OCI-LY1 (cell line): ENCODE data around the gene PRKAG3.

Experiments
- H2AFZ ChIP-seq: fragments of 200-600 bp; sonication (generic), shearing (Covaris generic); 2 replicates; pipeline ENCODE4 v1.6.0; 2014; ENCODE audit warnings: antibody characterized with exemption, mild to moderate bottlenecking, low read length
- H3F3A ChIP-seq: fragments of 200-600 bp; sonication (generic), shearing (Covaris generic); 2 replicates; pipeline ENCODE4 v1.6.0; 2014; ENCODE audit warnings: mild to moderate bottlenecking, antibody characterized with exemption, low read length, moderate library complexity; ENCODE audit not compliant: insufficient read depth
- H3K27ac ChIP-seq: fragments of 200-600 bp; sonication (generic); 2 replicates; pipeline ENCODE4 v1.5.1; 2014; ENCODE audit warnings: low read length, mixed run types, mild to moderate bottlenecking, low read depth; ENCODE audit not compliant: poor library complexity, severe bottlenecking
- H3K27me3 ChIP-seq: fragments of 200-600 bp; sonication (generic); 2 replicates; pipeline ENCODE4 v1.6.0; 2014; ENCODE audit warnings: antibody characterized with exemption, mild to moderate bottlenecking, low read length, moderate library complexity; ENCODE audit not compliant: insufficient read depth
- H3K36me3 ChIP-seq: fragments of 200-600 bp; sonication (generic); 2 replicates; pipeline ENCODE4 v1.6.1; 2014; ENCODE audit warnings: mild to moderate bottlenecking, antibody characterized with exemption, low read length, moderate library complexity, mixed read lengths; ENCODE audit not compliant: insufficient read depth
- H3K4me1 ChIP-seq: fragments of 200-600 bp; sonication (generic); 2 replicates; pipeline ENCODE4 v1.5.1; 2014; ENCODE audit warnings: mild to moderate bottlenecking, low read length, moderate library complexity; ENCODE audit not compliant: insufficient read depth, severe bottlenecking
- H3K4me2 ChIP-seq: fragments of 200-600 bp; sonication (generic), shearing (Covaris generic); 2 replicates; pipeline ENCODE4 v1.6.1; 2014; ENCODE audit warnings: low read length
- H3K4me3 ChIP-seq: fragments of 200-600 bp; sonication (generic); 2 replicates; pipeline ENCODE4 v1.5.1; 2014; ENCODE audit warnings: low read length, low read depth, mild to moderate bottlenecking, mixed read lengths; ENCODE audit not compliant: poor library complexity, severe bottlenecking
- H3K79me2 ChIP-seq: fragments of 200-600 bp; shearing (Covaris generic); 2 replicates; pipeline ENCODE4 v1.6.1; 2016; ENCODE audit warnings: mixed run types, low read length, mixed read lengths; ENCODE audit not compliant: insufficient read depth
- H3K9ac ChIP-seq: fragments of 200-600 bp; sonication (generic), shearing (Covaris generic); 2 replicates; pipeline ENCODE4 v1.6.1; 2014; ENCODE audit warnings: mild to moderate bottlenecking, low read length, mixed read lengths
- H3K9me2 ChIP-seq: fragments of 200-600 bp; sonication (generic), shearing (Covaris generic); 2 replicates; pipeline ENCODE4 v1.6.1; 2014; ENCODE audit warnings: low read depth, mild to moderate bottlenecking, low read length, mixed read lengths
- H3K9me3 ChIP-seq: fragments of 200-600 bp; shearing (Covaris generic); 2 replicates; pipeline ENCODE4 v1.6.1; 2014; ENCODE audit warnings: low read length, mixed read lengths
- H4K20me1 ChIP-seq: fragments of 200-600 bp; sonication (generic), shearing (Covaris generic); 2 replicates; pipeline ENCODE4 v1.6.0; 2016; ENCODE audit warnings: mild to moderate bottlenecking, low read length; ENCODE audit not compliant: insufficient read depth
- EZH2 ChIP-seq: fragments of 200-600 bp; sonication (generic), shearing (Covaris generic); IDR thresholded peaks from 2 replicates; pipeline ENCODE4 v1.8.0; 2017; ENCODE audit warnings: borderline replicate concordance, mixed run types, mild to moderate bottlenecking, antibody characterized with exemption, low read length, moderate library complexity, mixed read lengths
- TF ChIP-seq, protein P1 (sequence below): fragments of 200-600 bp; sonication (generic), shearing (Covaris generic); IDR thresholded peaks from 2 replicates; pipeline ENCODE4 v1.5.1; 2017; ENCODE audit warnings: mild to moderate bottlenecking, antibody characterized with exemption, low read length, moderate library complexity, mixed read lengths

Gene PRKAG3

DNA sequence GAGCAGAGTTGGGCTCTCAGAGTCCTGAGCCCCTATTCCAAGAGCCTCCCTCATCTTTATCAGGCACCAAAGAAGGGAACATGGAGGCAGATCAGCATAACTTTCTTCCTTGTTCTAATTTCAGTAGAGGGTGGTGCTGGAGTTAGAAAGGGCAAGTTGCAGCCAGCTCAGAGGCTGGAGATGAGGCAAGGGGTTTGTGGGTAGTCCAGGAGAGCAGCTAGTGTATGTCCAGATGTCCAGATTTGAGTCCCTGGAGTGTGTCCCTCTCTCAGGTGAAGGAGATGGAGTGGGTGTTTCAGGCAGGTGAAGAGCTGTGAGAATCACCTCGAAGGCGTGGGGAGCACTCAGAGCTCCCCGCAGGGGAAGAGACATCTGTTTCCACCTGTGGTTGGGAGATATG, 478 bp upstream of the PRKAG3 start:
- Histone ChIP-seq H3K27ac (no peak overlapping the region), H2AFZ (no peak overlapping the region), H3K9me2 (no peaks in the 10 kb centered on the region), H3K4me1 (no peaks in the 10 kb centered on the region), H3K9ac (no peak overlapping the region), H3K79me2 (no peaks in the 10 kb centered on the region), H3K9me3 (no peaks in the 10 kb centered on the region), H3F3A (no peaks in the 10 kb centered on the region), H3K4me3 (no peak overlapping the region), H3K27me3 (no peaks in the 10 kb centered on the region; the same call in 1 of the 2 replicates), H4K20me1 (no peaks in the 10 kb centered on the region), H3K36me3 (no peaks in the 10 kb centered on the region), H3K4me2 (no peak overlapping the region)
- no peak for TF ChIP-seq EZH2
- TF ChIP-seq, protein P1, sequence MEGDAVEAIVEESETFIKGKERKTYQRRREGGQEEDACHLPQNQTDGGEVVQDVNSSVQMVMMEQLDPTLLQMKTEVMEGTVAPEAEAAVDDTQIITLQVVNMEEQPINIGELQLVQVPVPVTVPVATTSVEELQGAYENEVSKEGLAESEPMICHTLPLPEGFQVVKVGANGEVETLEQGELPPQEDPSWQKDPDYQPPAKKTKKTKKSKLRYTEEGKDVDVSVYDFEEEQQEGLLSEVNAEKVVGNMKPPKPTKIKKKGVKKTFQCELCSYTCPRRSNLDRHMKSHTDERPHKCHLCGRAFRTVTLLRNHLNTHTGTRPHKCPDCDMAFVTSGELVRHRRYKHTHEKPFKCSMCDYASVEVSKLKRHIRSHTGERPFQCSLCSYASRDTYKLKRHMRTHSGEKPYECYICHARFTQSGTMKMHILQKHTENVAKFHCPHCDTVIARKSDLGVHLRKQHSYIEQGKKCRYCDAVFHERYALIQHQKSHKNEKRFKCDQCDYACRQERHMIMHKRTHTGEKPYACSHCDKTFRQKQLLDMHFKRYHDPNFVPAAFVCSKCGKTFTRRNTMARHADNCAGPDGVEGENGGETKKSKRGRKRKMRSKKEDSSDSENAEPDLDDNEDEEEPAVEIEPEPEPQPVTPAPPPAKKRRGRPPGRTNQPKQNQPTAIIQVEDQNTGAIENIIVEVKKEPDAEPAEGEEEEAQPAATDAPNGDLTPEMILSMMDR = no peak

DNA sequence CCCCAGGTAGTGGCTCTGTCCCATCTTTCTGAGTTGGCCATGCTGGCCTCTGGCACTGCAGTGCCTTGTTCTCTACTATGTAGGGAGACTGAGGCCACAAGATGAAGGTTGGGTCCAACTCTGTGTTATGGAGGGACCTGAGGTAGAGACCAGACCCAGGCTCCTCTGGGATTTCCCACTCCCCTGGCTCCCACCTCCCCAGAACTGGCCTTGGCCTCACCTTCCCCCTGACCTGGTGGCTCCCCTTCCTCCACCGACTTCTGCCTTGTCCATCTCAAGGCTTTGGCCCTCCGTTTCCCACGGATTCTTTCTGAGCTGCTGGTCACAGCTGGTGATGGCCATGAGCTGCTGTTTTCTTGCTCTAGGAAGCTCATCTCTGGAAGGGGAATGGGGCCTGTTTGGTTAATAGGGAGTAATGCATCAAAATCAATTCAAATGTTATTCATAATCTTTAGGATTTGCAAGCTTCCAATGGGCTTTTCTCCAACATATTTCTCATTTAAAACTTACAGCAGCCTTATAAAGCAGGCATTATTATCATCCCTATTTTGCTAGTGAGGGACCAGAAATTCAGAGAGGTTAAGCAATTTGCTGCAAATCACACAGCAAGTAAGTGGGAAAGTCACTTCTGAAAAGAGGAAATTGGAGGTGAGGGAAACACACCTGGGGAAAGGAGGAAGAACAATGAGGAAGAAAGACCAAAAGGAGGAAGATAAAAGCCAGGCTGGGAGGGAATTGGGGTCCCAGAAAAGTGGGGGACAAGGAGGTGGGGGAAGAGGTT, 887 bp downstream of the PRKAG3 start:
- Histone ChIP-seq H2AFZ (no peak overlapping the region), H4K20me1 (no peaks in the 10 kb centered on the region), H3K27me3 (no peaks in the 10 kb centered on the region), H3K4me2 (no peak overlapping the region), H3K36me3 (no peaks in the 10 kb centered on the region), H3K9me3 (no peaks in the 10 kb centered on the region), H3K9ac (no peak overlapping the region), H3K4me1 (no peaks in the 10 kb centered on the region), H3F3A (no peaks in the 10 kb centered on the region), H3K9me2 (no peaks in the 10 kb centered on the region), H3K79me2 (no peaks in the 10 kb centered on the region), H3K4me3 (no peak overlapping the region), H3K27ac (no peak overlapping the region)
- no peak for TF ChIP-seq EZH2
- TF ChIP-seq, protein P1 = no peak

DNA sequence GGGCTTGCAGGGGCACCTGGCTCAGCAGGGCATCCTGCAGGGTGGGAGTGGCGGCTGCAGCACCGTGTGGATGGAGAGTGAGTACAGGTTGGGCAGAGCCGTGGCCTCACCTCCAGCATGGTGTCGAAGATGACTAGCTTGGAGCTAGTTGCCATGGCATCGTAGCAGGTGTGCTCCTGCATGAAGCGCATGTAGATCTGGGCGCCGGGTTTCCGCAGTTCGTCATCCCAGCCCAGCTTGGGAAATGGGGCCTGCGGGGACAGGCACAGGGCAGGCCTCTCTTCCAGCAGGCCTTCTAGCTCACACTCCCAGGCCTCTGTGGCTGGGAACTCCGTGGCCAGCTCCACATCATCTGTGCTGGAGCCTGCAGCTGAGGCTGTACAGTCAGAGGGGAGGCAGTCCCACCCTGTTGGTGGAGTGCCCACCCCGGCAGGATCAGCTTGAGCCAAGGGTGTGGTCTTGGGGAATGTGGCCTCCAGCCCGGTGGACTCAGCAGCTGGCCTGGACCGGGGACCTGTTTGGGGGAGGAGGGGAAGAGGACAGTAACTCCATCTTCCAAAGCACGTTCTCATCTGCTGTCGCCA, 1.6 kb downstream of the PRKAG3 start:
- Histone ChIP-seq H3K4me1 (no peaks in the 10 kb centered on the region), H3F3A (no peaks in the 10 kb centered on the region), H3K4me3 (no peak overlapping the region), H3K4me2 (no peak overlapping the region), H3K27me3 (no peaks in the 10 kb centered on the region), H3K9me3 (no peaks in the 10 kb centered on the region), H3K9me2 (no peaks in the 10 kb centered on the region), H3K27ac (no peak overlapping the region), H2AFZ (no peak overlapping the region), H3K9ac (no peak overlapping the region), H3K79me2 (no peaks in the 10 kb centered on the region), H3K36me3 (no peaks in the 10 kb centered on the region), H4K20me1 (no peaks in the 10 kb centered on the region)
- TF ChIP-seq, protein P1 = no peak
- TF ChIP-seq EZH2 = no peak
